ENCODE data around the gene VTI1B.
"Not testable (repeated sequence)": the region's sequence is repeated elsewhere in the genome, so short reads cannot be mapped to it uniquely, and the experiment has no call there.

Gene VTI1B, protein sequence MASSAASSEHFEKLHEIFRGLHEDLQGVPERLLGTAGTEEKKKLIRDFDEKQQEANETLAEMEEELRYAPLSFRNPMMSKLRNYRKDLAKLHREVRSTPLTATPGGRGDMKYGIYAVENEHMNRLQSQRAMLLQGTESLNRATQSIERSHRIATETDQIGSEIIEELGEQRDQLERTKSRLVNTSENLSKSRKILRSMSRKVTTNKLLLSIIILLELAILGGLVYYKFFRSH

GRCh38 chr14:67674480-67675218, at the start of gene VTI1B:
TSS of gene VTI1B (minus strand) at chr14:67674632. CDS start at chr14:67674489, 143 bp downstream.
- peak; percentile 53 to 59 for DNase-seq (ENCODE audit: low read depth in 2 of 2)

DNA sequence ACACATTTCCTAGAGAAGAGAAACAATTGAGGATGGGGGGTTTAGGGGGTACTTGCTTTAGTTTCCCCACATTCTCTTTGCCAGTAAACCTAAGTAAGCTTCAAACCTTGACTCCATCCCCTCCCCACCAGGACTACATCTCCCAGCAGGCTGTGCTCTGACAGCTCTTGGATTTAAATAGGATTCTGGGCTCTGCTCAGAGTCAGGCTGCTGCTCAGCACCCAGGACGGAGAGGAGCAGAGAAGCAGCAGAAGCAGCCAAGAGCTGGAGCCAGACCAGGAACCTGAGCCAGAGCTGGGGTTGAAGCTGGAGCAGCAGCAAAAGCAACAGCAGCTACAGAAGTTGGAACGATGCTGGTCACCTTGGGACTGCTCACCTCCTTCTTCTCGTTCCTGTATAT, 47.9 kb upstream of the VTI1B start:
- DNase-seq (ENCODE audit: low read depth in 2 of 2), result no peak

- DNase-seq (ENCODE audit: low read depth in 2 of 2), result no peak
Observed at GRCh38 chr14:67721875-67722274, 47.4 kb upstream of the VTI1B start.

DNA sequence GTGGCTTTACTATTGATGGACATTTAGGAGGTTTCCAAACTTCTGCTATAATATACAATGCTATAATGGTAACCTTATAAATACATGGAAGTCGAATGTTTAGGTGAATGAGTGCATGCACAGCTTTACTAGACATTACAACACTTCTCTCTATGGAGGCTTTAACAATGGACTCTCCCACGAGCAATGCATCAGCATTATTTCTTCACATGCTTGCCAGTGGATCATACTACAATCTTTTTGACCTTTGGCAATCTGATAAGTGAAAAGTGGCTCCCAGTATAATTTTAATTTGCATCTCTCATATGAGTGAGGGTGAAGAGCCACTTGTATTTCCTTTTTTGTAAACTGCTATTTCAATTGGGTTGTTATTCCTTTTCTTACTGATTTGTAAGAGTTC, 45.4 kb upstream of the VTI1B start:
- no peak for DNase-seq (ENCODE audit: low read depth in 2 of 2)

DNA sequence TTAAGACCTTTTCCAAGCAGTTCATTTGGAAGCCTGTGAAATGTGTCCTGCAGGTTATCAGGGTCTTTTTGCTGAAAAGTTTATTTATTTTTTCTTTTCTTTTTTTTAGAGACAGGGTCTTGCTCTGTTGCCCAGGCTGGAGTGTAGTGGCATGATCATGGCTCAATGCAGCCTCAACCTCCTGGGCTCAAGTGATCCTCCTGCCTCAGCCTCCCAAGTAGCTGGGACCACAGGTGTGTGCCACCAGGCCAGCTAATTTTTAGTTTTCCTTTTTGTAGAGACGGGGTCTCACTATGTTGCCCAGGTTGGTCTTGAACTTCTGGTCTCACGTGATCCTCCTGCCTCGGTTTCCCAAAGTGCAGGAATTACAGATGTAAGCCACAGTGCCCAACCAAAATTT, 45.0 kb upstream of the VTI1B start:
- not testable (repeated sequence) for DNase-seq (ENCODE audit: low read depth in 2 of 2)

DNA sequence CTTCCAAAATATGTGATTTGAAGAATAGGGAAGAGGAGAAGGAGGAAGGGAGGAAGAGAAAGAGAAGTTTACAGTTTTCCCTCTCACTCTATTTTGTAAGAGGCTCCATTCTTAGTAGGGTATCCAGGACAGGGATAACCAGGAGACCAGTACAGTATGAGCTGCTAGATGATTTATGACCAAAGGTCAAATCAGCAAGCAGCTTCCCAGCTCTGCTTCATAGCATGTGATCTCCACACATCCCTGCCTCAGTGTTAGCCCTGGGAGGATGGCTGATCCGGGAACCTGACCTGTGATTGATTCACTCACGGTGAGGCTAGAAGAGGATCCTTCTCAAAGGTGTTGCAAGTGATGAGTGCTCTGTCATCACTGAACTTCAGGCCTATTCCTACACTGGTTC, 43.8 kb upstream of the VTI1B start:
- no peak for DNase-seq (ENCODE audit: low read depth in 2 of 2)

DNA sequence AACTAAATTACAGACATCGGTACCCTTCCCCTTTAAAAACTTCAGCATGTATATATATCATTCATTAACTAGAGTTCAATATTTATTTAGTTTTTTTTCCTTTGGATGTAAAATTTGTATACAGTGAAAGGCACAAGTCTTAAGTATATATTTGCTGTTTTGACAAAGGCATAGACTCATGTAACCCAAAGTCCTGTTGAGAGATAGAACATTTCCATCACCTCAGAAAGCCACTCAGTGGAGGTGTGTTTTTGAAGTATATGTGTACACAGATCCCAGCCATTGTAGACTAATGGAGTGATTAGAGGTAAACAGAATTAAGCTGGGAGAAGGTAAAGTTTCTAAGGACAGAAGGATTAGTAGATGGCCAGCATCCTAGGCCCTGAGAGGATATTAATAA, 42.6 kb upstream of the VTI1B start:
- DNase-seq (ENCODE audit: low read depth in 2 of 2), result no peak

GRCh38 chr14:67710209-67710608, 35.8 kb upstream of the VTI1B start:
- DNase-seq (ENCODE audit: low read depth in 2 of 2), result no peak

DNA sequence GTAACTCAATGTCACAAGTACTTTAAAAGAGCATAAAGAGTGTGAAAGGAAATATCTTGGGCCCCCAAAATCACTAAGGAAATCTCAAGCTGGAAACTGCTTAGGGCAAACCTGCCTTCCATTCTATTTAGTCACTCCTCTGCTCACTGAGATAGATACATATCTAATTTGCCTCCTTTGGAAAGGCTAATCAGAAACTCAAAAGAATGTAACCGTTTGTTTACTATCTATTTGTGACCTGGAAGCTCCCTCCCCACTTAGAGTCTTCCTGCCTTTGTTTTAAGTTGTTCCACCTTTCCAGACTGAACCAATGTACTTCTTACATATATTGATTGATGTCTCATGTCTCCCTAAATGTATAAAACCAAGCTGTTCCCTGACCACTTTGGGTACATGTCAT, 35.4 kb upstream of the VTI1B start:
- not testable (repeated sequence) for DNase-seq (ENCODE audit: low read depth in 2 of 2)

DNA sequence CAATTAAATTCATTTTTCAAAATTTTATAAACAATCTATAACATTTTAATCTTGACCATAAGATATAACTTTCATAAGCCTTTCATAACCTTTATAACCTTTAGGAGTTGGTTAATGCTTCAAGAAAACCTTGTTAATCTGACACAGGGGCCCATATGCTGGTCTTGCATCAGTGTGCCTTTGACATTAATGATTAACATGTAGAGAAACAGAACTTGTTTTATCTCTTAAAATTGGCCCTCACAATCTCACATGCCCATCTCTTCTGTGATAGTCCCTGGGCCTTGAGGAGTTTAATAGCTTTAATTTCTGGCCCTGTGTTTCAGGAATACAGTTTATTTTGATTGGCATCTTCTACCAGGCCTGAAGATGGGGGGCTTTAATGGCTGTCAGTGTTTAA, 34.9 kb upstream of the VTI1B start:
- not testable (repeated sequence) for DNase-seq (ENCODE audit: low read depth in 2 of 2)

- DNase-seq (ENCODE audit: low read depth in 2 of 2), result no peak
Observed at GRCh38 chr14:67705211-67705610, 30.8 kb upstream of the VTI1B start.

DNA sequence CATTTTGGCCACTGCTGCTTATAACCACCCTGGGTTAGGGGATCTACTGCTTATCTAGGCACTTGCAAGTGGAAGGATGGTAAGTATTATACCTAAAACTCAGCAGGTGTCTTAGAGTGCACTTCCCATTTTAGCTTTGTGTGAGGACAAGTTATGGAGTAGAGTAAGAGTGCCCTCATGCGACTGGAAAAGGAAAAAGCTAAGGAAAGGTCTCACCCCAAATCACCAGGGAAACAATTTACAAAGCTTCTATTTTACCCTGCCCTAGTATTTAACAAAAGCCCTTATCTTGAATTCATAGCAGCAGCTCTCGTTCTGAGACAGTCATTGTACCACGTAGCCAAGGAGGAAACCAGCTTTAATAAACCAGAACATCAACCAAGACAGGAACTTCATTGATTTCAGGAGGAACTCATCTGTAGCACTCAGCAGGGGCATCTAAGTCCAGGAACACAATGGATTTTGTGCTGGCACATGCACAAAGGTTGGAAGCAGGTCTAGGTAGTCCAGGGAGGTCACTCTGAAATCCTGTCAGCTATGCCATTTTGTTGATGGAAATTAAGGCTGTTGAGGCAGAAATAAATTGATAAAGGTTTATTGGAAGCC, 30.2 kb upstream of the VTI1B start:
- no peak for DNase-seq (ENCODE audit: low read depth in 2 of 2)

- no peak for DNase-seq (ENCODE audit: low read depth in 2 of 2)
Observed at GRCh38 chr14:67703997-67704396, 29.6 kb upstream of the VTI1B start.

GRCh38 chr14:67701492-67701891, 27.1 kb upstream of the VTI1B start, which contains the start of gene RDH12:
TSS of gene RDH12 (plus strand) at chr14:67701886. CDS start at chr14:67722643, 20,757 bp downstream.
- not testable (repeated sequence) for DNase-seq (ENCODE audit: low read depth in 2 of 2)

DNA sequence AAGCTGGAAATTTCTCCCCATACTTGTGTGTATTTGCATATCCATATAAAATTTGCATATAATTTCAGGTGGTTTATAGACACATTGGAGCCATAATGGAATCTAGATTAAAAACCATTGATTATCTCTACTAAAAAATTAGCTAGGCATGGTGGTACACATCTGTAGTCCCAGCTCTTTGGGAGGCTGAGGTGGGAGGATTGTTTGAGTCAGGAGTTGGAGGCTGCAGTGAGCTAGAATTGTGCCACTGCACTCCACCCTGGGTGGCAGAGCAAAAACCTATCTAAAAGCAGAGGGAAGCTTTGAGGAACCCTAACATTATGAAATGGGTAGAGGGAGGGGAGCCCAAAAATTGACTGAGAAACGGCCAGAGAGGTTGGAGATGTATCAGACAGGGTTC, 23.7 kb upstream of the VTI1B start:
- DNase-seq (ENCODE audit: low read depth in 2 of 2), result no peak

- DNase-seq (ENCODE audit: low read depth in 2 of 2), result no peak
Observed at GRCh38 chr14:67697006-67697405, 22.6 kb upstream of the VTI1B start.

DNA sequence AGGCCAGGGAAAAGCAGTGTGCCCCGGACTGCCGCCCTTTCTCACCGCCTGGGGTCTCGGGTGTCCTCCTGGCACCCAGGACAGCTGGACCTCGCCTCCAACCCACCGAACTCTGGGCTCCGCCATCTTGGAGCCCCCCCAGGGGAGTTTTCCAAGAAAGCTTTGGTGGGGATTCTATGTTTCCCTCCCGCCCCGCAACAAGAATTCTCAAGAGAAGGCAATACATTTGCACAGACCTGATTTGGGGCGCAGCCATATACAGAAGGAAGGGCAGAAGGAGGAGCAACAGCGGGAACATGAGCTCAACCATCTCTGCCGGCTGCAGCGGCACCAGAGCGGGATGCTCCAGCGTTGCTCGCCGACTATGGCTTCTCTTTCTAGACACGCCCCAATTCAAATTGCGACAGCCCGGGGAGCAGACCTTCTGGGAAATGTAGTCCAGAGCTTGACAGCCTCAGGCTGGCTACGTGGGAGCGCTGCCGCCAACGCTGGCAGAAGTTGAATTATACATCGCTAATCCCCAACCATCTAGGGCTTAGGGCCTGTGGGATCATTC, 21.0 kb upstream of the VTI1B start, which contains the start of gene RDH11:
Gene RDH11 (minus strand): TSS at position 371 of the 556 bp plus-strand sequence. CDS start 61 bp downstream, at position 310.
- DNase-seq (ENCODE audit: low read depth in 2 of 2), result peak; percentile 53 to 64

DNA sequence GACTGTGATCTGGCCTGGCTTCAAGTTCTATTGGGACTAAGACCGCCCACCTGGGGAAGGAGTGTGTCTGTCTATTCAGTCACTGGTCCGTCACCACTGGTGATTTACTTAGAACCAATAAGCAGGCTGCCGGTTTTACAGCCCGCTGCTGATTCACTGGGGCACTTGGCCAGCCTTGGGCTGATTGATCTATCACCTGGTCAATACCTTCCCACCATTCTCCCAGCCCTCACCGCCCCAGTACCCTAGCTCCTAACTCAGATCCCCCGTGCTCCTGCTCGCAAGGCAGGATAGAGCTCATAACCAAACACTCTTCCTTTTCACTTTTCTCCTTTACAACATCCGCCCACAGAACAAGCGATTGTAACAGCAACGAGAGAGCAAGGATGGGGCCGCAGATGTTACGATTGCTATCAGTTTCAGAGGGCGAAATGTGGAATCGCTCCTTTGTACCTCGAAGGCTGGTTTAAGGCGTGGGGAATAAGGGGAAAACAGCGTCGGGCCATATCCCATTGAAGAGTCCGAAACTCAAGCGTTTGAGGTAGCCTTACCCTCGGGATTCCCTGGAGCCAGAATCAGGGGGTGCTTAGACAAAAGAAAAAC, 20.5 kb upstream of the VTI1B start:
- peak; percentile 24 to 45 for DNase-seq (ENCODE audit: low read depth in 2 of 2)

DNA sequence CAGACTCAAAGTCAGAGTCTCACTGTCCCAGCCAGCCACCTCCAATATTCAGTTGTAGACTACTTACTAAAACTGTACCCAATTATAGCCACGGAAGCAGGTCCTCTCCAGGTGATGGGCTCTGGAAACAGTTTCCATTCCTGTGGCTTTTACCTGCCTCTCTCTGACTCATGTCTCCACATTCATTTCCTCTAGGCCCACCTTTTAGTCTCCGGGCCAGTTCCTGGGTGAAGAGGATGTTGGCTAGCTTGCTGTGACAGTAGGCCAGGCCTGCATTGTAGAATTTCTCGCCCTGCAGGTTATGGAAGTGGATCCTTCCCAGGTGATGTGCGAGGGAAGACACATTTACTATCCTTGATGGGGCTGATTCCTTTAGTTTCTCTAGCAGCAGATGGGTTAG, 15.6 kb upstream of the VTI1B start:
- DNase-seq (ENCODE audit: low read depth in 2 of 2), result no peak

- DNase-seq (ENCODE audit: low read depth in 2 of 2), result no peak
Observed at GRCh38 chr14:67683842-67684241, 9.4 kb upstream of the VTI1B start.

DNA sequence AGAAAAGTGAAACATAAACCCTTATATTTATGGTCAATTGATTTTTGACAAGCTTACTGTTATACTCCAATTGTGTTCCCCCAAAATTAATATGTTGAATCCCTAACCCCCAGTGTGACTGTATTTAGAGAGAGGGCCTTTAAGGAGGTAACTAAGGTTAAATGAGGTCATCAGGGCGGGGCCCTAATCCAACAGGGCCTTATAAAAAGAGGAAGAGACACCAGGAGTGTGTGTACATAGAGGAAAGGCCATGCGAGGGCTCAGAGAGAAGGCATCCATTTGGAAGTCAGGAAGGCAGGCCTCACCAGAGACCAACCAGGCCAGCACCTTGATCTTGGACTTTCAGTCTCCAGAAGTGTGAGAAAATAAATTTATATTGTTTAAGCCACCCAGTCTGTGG, 6.5 kb upstream of the VTI1B start:
- no peak for DNase-seq (ENCODE audit: low read depth in 2 of 2)

GRCh38 chr14:67680121-67680602, 5.7 kb upstream of the VTI1B start:
- no peak for DNase-seq (ENCODE audit: low read depth in 2 of 2)

Data from stimulated activated CD8-positive, alpha-beta memory T cell treated with anti-CD3 and anti-CD28 coated beads, Interleukin-2, amount 100 ng/mL, for 1 hour (primary cell).